Lower lobe of right lung (tissue), 2 donors: Measurements from ENCODE around the gene EXD2. TPM values are rescaled to one million over a fixed set of nuclear protein-coding genes. Genes with fewer than 3 reads are reported as not detected.
"Not testable (repeated sequence)": the region's sequence is repeated elsewhere in the genome, so short reads cannot be mapped to it uniquely, and the experiment has no call there.

Experiments used
- ATAC-seq, 2 donors: fragments of 200-7000 bp; cut with Tn5 transposase; one replicate each; pipeline ENCODE4 v1.9.1; 2020 to 2022; ENCODE audit warnings: mild to moderate bottlenecking in 2 of 2, moderate library complexity in 2 of 2
- DNase-seq: peaks from one replicate; pipeline ENCODE4 v3.0.0-alpha.2; 2020
- H3K27ac ChIP-seq: fragments of 200-600 bp; one replicate; pipeline ENCODE4 v1.8.0; 2022
- H3K27me3 ChIP-seq: fragments of 200-600 bp; one replicate; pipeline ENCODE4 v1.8.0; 2022; ENCODE audit warnings: low read depth
- H3K36me3 ChIP-seq: fragments of 200-600 bp; one replicate; pipeline ENCODE4 v1.8.0; 2022; ENCODE audit warnings: mild to moderate bottlenecking
- H3K4me1 ChIP-seq: fragments of 200-600 bp; one replicate; pipeline ENCODE4 v1.8.0; 2022
- H3K4me3 ChIP-seq: fragments of 200-600 bp; one replicate; pipeline ENCODE4 v1.8.0; 2022; ENCODE audit warnings: mild to moderate bottlenecking
- H3K9me3 ChIP-seq: fragments of 200-600 bp; one replicate; pipeline ENCODE4 v1.8.0; 2022
- CTCF ChIP-seq: fragments of 200-600 bp; IDR thresholded peaks from one replicate; pipeline ENCODE4 v1.8.0; 2022; ENCODE audit warnings: antibody characterized with exemption, mild to moderate bottlenecking
- intact Hi-C: fragments of 100-400 bp; cut with DNase I; formaldehyde crosslinking; loops from one replicate; pipeline ENCODE4 v1.11.0; 2022
- total RNA-seq: library from RNA; stranded (reverse); fragmentation: NEBNext Ultra II Directional; extraction: Animal tissue kit (Norgen Biotek cat#: 25700); gene quantifications from one replicate; pipeline ENCODE4 v1.2.1, GENCODE V29; 2021
- donor health status: DM: no; HTN: yes; CAD: no; lungs with severe emphysema.

The EXD2 gene
- total RNA-seq, 1 donor from 2014 or later, result 23.7 TPM

GRCh38 chr14:69288011-69288771 is 96.9 kb downstream of the EXD2 start:
- Histone ChIP-seq H3K27ac (no peak overlapping the region), H3K27me3 (no peaks in the 10 kb centered on the region), H3K36me3 (no peaks in the 10 kb centered on the region), H3K4me1 (no peaks in the 10 kb centered on the region), H3K9me3 (no peaks in the 10 kb centered on the region), H3K4me3 (no peak overlapping the region)
- ATAC-seq, result peak in 1 of 2 donors; percentile 45
- no peak for DNase-seq
- peak; percentile 32 for TF ChIP-seq CTCF
- intact Hi-C loops, result no loop called here

- H3K4me3 ChIP-seq, result no peak overlapping the region
- no peaks in the 10 kb centered on the region for H3K9me3 ChIP-seq
- no peak for TF ChIP-seq CTCF
- no peaks in the 10 kb centered on the region for H3K36me3 ChIP-seq
- H3K27ac ChIP-seq, result no peak overlapping the region
- ATAC-seq, result no peak
- intact Hi-C loops, result no loop called here
- no peaks in the 10 kb centered on the region for H3K27me3 ChIP-seq
- no peaks in the 10 kb centered on the region for H3K4me1 ChIP-seq
- no peak for DNase-seq
These were observed 97.8 kb downstream of the EXD2 start for GRCh38 chr14:69288956-69289705.

- no peak overlapping the region for H3K27ac ChIP-seq
These were observed 98.7 kb downstream of the EXD2 start for GRCh38 chr14:69289811-69290520.

GRCh38 chr14:69290881-69291280 is 99.6 kb downstream of the EXD2 start:
- H3K36me3 ChIP-seq, H3K27me3 ChIP-seq, H3K9me3 ChIP-seq, H3K4me1 ChIP-seq, intact Hi-C loops, DNase-seq, H3K4me3 ChIP-seq, ATAC-seq, H3K27ac ChIP-seq: not testable (repeated sequence)

More at GRCh38 chr14:69289811-69290520, 98.7 kb downstream of the EXD2 start:
- H3K4me1 ChIP-seq, result no peaks in the 10 kb centered on the region
- no peaks in the 10 kb centered on the region for H3K9me3 ChIP-seq
- intact Hi-C loops, result no loop called here
- no peak overlapping the region for H3K4me3 ChIP-seq
- DNase-seq (no peak), ATAC-seq (no peak)
- H3K27me3 ChIP-seq, result no peaks in the 10 kb centered on the region
- no peaks in the 10 kb centered on the region for H3K36me3 ChIP-seq
- no peak for TF ChIP-seq CTCF

- intact Hi-C loops, result no loop called here
- no peaks in the 10 kb centered on the region for H3K4me1 ChIP-seq
- no peaks in the 10 kb centered on the region for H3K36me3 ChIP-seq
- DNase-seq, result no peak
- no peaks in the 10 kb centered on the region for H3K9me3 ChIP-seq
- no peak overlapping the region for H3K4me3 ChIP-seq
- no peak overlapping the region for H3K27ac ChIP-seq
- no peaks in the 10 kb centered on the region for H3K27me3 ChIP-seq
- ATAC-seq, result no peak
- TF ChIP-seq CTCF, result no peak
These were observed 100.1 kb downstream of the EXD2 start for GRCh38 chr14:69291396-69291795.
